Ascending aorta (tissue), 2 donors: ENCODE data around the gene PMAIP1. TPM values are rescaled to one million over a fixed set of nuclear protein-coding genes. Genes with fewer than 3 reads are reported as not detected.

Experiments
- DNase-seq, 2 donors: peaks; one replicate each; pipeline ENCODE4 v3.0.0-alpha.2; 2019; ENCODE audit warnings: low spot score in 2 of 2
- H3K27ac ChIP-seq, 2 donors: fragments of 200-600 bp; sonication (generic); one replicate each; pipeline ENCODE4 v1.5.1; 2016 to 2017; ENCODE audit warnings: mild to moderate bottlenecking in 1 of 2
- H3K27me3 ChIP-seq: fragments of 200-600 bp; sonication (generic); one replicate; pipeline ENCODE4 v1.5.1; 2017
- H3K36me3 ChIP-seq, 2 donors: fragments of 200-600 bp; sonication (generic); one replicate each; pipeline ENCODE4 v1.5.1; 2016
- H3K4me1 ChIP-seq, 2 donors: fragments of 200-600 bp; sonication (generic); one replicate each; pipeline ENCODE4 v1.5.1; 2016 to 2017; ENCODE audit warnings: mild to moderate bottlenecking in 1 of 2
- H3K4me3 ChIP-seq, 2 donors: fragments of 200-600 bp; sonication (generic); one replicate each; pipeline ENCODE4 v1.5.1; 2016 to 2017; ENCODE audit warnings: mild to moderate bottlenecking in 1 of 2
- H3K9me3 ChIP-seq, 2 donors: fragments of 200-600 bp; sonication (generic); one replicate each; pipeline ENCODE4 v1.5.1; 2016
- intact Hi-C: fragments of 100-400 bp; cut with DNase I; formaldehyde crosslinking; loops from one replicate; pipeline ENCODE4 v1.15.1; 2023
- total RNA-seq: library from RNA; depleted of rRNA; stranded (reverse); fragments of >200 nt; gene quantifications from one replicate; pipeline ENCODE4 v1.1.0, GENCODE V29; 2016
- TF ChIP-seq, protein P1 (sequence below), 3 experiments: fragments of 200-600 bp in 2 of 3; fragments of 450-650 bp in 1 of 3; sonication (generic) in 2 of 3; IDR thresholded peaks; one replicate each; pipeline ENCODE4 v1.5.1; 2016 to 2019; ENCODE audit warnings: antibody characterized with exemption in 3 of 3, mild to moderate bottlenecking in 1 of 3, moderate library complexity in 1 of 3

Gene PMAIP1
- total RNA-seq, 1 donor from 2014 or later: not detected

DNA sequence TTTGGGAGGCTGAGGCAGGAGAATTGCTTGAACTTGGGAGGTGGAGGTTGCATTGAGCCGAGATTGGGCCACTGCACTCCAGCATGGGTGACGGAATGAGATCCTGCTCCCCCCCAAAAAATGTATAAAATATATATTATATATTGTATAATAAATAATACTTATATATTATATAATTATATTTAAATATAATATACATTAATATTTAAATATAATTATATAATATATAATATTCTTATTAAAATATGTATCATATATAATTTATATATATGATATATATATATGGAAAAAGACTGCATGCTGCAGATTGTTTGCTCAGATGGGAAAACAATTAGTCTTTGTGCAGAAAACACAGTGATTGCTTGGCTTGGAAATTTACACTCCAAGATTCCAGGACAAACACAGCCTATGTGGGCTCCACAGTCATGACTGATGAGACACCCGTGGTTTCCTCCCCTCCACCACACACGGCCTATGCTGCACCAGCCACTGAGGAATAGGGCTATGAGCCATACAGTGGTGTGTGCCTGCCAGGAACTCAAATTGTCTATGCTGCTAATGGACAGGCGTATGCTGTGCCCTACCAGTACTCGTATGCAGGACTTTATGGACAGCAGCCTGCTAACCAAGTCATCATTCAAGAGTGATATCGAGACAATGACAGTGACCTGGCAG lies 30.0 kb downstream of the PMAIP1 start:
- no peak for DNase-seq
- TF ChIP-seq, protein P1, sequence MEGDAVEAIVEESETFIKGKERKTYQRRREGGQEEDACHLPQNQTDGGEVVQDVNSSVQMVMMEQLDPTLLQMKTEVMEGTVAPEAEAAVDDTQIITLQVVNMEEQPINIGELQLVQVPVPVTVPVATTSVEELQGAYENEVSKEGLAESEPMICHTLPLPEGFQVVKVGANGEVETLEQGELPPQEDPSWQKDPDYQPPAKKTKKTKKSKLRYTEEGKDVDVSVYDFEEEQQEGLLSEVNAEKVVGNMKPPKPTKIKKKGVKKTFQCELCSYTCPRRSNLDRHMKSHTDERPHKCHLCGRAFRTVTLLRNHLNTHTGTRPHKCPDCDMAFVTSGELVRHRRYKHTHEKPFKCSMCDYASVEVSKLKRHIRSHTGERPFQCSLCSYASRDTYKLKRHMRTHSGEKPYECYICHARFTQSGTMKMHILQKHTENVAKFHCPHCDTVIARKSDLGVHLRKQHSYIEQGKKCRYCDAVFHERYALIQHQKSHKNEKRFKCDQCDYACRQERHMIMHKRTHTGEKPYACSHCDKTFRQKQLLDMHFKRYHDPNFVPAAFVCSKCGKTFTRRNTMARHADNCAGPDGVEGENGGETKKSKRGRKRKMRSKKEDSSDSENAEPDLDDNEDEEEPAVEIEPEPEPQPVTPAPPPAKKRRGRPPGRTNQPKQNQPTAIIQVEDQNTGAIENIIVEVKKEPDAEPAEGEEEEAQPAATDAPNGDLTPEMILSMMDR (IDR thresholded peaks at IDR 0.05): no peak
- H3K4me1 ChIP-seq: no peaks in the 10 kb centered on the region

DNA sequence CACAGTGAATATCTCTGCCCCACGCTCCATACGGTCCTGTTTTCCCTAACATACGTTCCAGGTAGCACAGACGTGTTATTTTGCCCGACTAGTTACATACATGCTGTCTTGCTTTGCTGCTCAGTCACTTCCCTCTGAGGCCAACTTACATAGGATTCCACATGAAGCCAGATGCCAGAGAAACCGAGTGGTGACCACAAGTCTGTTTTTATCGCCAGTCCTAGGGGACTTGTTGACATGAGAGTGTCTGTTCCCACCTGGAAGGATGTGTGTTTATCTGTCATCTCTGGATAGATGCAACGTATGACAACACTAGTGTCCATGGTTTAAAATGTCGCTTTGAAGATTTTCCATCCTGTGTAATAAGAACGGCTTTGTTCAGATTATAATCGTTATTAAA lies 32.6 kb downstream of the PMAIP1 start:
- Histone ChIP-seq H3K27ac (no peak overlapping the region), H3K4me3 (no peak overlapping the region), H3K9me3 (no peaks in the 10 kb centered on the region), H3K4me1 (no peaks in the 10 kb centered on the region), H3K36me3 (no peaks in the 10 kb centered on the region), H3K27me3 (no peaks in the 10 kb centered on the region)
- DNase-seq: no peak
- TF ChIP-seq, protein P1 (IDR thresholded peaks at IDR 0.05): no peak
- intact Hi-C loops: no loop called here

More for the DNA sequence above, 30.0 kb downstream of the PMAIP1 start:
- no peak overlapping the region for H3K27ac ChIP-seq
- H3K4me3 ChIP-seq: no peak overlapping the region
- no peaks in the 10 kb centered on the region for H3K9me3 ChIP-seq
- H3K27me3 ChIP-seq: no peaks in the 10 kb centered on the region
- no peaks in the 10 kb centered on the region for H3K36me3 ChIP-seq
- intact Hi-C loops: no loop called here

DNA sequence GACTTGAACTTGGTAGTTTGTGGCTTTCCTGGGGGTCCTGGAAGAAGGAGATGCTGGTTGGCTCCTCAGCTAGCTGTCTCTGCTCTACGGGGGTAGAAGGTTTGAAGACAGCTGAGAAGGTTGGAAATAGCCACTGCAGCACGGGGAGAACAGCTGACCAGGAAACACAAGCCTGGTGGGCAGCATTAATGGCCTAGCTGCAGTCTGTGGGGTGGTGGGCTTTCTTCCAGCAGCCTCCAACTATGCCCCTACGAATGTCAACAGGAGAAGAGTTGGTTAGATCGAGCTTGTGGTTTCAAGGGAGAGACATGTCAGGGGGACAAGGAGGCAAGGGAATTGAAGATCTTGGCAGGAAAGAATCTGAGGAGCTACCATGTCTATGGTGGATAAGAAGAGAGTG lies 38.9 kb downstream of the PMAIP1 start:
- no peaks in the 10 kb centered on the region for H3K27me3 ChIP-seq
- intact Hi-C loops: no loop called here
- TF ChIP-seq, protein P1 (IDR thresholded peaks at IDR 0.05): no peak
- no peaks in the 10 kb centered on the region for H3K4me1 ChIP-seq
- no peak for DNase-seq
- no peak overlapping the region for H3K4me3 ChIP-seq
- no peaks in the 10 kb centered on the region for H3K9me3 ChIP-seq
- H3K27ac ChIP-seq: no peak overlapping the region
- no peaks in the 10 kb centered on the region for H3K36me3 ChIP-seq

DNA sequence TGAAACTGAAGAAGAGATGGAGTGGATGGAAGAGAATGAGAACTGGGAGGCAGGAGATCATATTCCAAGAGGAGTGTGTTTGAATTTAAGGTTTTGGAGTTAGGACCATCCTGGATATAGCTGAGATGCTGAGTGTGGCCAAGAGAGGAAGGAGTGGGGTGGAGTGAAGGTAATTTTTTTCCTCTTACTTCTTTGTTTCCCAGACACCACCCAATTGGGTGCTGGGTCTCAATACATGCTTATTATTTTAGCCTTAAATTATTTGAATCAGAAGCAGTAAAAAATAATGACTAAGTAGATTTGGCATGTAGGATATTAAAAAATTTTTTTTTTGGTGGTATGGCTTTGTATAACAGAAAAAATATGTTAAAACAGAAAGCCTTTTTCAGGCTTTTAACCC lies 39.3 kb downstream of the PMAIP1 start:
- no peaks in the 10 kb centered on the region for H3K9me3 ChIP-seq
- no peaks in the 10 kb centered on the region for H3K27me3 ChIP-seq
- intact Hi-C loops: no loop called here

DNA sequence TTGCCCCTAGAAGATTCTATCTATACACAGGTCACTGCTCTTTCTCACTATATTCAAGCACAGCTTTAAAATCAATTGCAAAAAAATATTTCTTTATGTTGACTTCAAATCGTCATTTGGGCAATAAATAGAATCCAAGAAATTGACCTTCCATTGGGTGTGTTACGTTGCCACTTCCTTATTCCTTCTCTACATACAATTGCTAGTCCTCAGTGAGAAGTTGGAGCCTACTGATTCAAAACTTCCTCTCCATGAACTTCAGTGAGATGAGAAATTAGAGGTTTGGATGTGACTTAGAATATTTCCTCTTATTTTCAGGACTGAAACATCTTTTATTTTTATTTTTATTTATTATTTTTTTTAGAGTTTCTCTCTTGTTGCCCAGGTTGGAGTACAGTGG lies 40.3 kb downstream of the PMAIP1 start:
- TF ChIP-seq, protein P1 (IDR thresholded peaks at IDR 0.05): no peak

More for the DNA sequence above, 39.3 kb downstream of the PMAIP1 start:
- no peaks in the 10 kb centered on the region for H3K4me1 ChIP-seq
- H3K36me3 ChIP-seq: no peaks in the 10 kb centered on the region
- no peak overlapping the region for H3K27ac ChIP-seq
- H3K4me3 ChIP-seq: no peak overlapping the region
- TF ChIP-seq, protein P1 (IDR thresholded peaks at IDR 0.05): no peak
- no peak for DNase-seq

More for the DNA sequence above, 40.3 kb downstream of the PMAIP1 start:
- no peak overlapping the region for H3K4me3 ChIP-seq
- no peaks in the 10 kb centered on the region for H3K27me3 ChIP-seq
- H3K9me3 ChIP-seq: no peaks in the 10 kb centered on the region
- DNase-seq: no peak
- H3K36me3 ChIP-seq: no peaks in the 10 kb centered on the region
- intact Hi-C loops: no loop called here
- H3K4me1 ChIP-seq: no peaks in the 10 kb centered on the region
- no peak overlapping the region for H3K27ac ChIP-seq
